ENCODE results near the gene DDT. TPM values are rescaled to one million over a fixed set of nuclear protein-coding genes. Genes with fewer than 3 reads are reported as not detected.
"Not testable (repeated sequence)": the region's sequence is repeated elsewhere in the genome, so short reads cannot be mapped to it uniquely, and the experiment has no call there.

The DDT gene
- total RNA-seq (2014; rRNA removed; shearing (Covaris generic)), result 80.8 and 96.1 TPM in 2 replicates
- polyA plus RNA-seq (2016; fragmentation: Nextera tagmentation; extraction: Ambion mirVana), result 163 and 164 TPM in 2 replicates

GRCh38 chr22:23974345-23974744 lies at the start of gene DDT:
TSS of gene DDT (minus strand) at chr22:23974441. CDS start at chr22:23974414, 27 bp downstream.
- no CpG with 5 or more reads among the region's 29 CpGs for WGBS, 2 experiments (ENCODE audit: low coverage in 1 of 2, low lambda C conversion rate in 2 of 2, missing lambda C conversion rate in 2 of 2)
- H3K9me3 ChIP-seq (ENCODE audit: low read depth); H3K27ac ChIP-seq; H3F3A ChIP-seq (ENCODE audit: insufficient read depth); H3K36me3 ChIP-seq (ENCODE audit: low read depth); H3K4me2 ChIP-seq (ENCODE audit: unreplicated experiment); H3K27me3 ChIP-seq (replicated peaks; ENCODE audit: insufficient read depth); in situ Hi-C loops (cut with MboI); H3K4me3 ChIP-seq; H3K9me2 ChIP-seq (ENCODE audit: insufficient read depth); H3K4me1 ChIP-seq (ENCODE audit: insufficient read depth); H3K9ac ChIP-seq; H2AFZ ChIP-seq; DNase-seq; H4K20me1 ChIP-seq (ENCODE audit: insufficient read depth): not testable (repeated sequence)
- peaks cover 26% of the 10 kb centered on the region for H3K79me2 ChIP-seq (ENCODE audit: insufficient read depth)

- H3K9ac ChIP-seq, result no peak overlapping the region
- 0 out of 2 replicates have a peak, but pooled peaks cover 5% of the 10 kb centered on the region for H4K20me1 ChIP-seq (ENCODE audit: insufficient read depth)
- H3F3A ChIP-seq (ENCODE audit: insufficient read depth), result no peaks in the 10 kb centered on the region
- no peak overlapping the region for H3K27ac ChIP-seq
- no peaks in the 10 kb centered on the region for H3K9me3 ChIP-seq (ENCODE audit: low read depth)
- no peaks in the 10 kb centered on the region for H3K4me1 ChIP-seq (ENCODE audit: insufficient read depth)
- no peak for TF ChIP-seq EZH2 (IDR thresholded peaks at IDR 0.05; ENCODE audit: insufficient read depth, poor library complexity, severe bottlenecking)
- TF ChIP-seq EZH2phosphoT487 (IDR thresholded peaks at IDR 0.05; ENCODE audit: insufficient read depth, low read depth), result no peak
- H2AFZ ChIP-seq, result no peak overlapping the region
- H3K4me2 ChIP-seq (ENCODE audit: unreplicated experiment), result no peak overlapping the region
- H3K27me3 ChIP-seq (replicated peaks; ENCODE audit: insufficient read depth), result no peaks in the 10 kb centered on the region
- no peak overlapping the region for H3K4me3 ChIP-seq
- no peaks in the 10 kb centered on the region for H3K9me2 ChIP-seq (ENCODE audit: insufficient read depth)
- H3K36me3 ChIP-seq (ENCODE audit: low read depth), result no peaks in the 10 kb centered on the region
- in situ Hi-C loops (cut with MboI), result no loop called here
- no peak for DNase-seq
- H3K79me2 ChIP-seq (ENCODE audit: insufficient read depth), result peaks cover 100% of the 10 kb centered on the region
These were observed 49.1 kb upstream of the DDT start for GRCh38 chr22:24023204-24023789.

GRCh38 chr22:24021304-24021703 lies 47.1 kb upstream of the DDT start:
- no peak for DNase-seq
- 95 to 97% methylated on average over 3 of the region's 3 CpGs for WGBS, 2 experiments (ENCODE audit: low coverage in 1 of 2, low lambda C conversion rate in 2 of 2, missing lambda C conversion rate in 2 of 2)
- no peaks in the 10 kb centered on the region for H3K4me1 ChIP-seq (ENCODE audit: insufficient read depth)
- no peak overlapping the region for H3K4me2 ChIP-seq (ENCODE audit: unreplicated experiment)
- no peaks in the 10 kb centered on the region for H3K27me3 ChIP-seq (replicated peaks; ENCODE audit: insufficient read depth)
- H2AFZ ChIP-seq, result no peak overlapping the region
- no peaks in the 10 kb centered on the region for H3K36me3 ChIP-seq (ENCODE audit: low read depth)
- in situ Hi-C loops (cut with MboI), result no loop called here
- H4K20me1 ChIP-seq (ENCODE audit: insufficient read depth), result 0 out of 2 replicates have a peak, but pooled peaks cover 5% of the 10 kb centered on the region
- H3K27ac ChIP-seq, result no peak overlapping the region
- no peak overlapping the region for H3K9ac ChIP-seq
- H3K9me2 ChIP-seq (ENCODE audit: insufficient read depth), result no peaks in the 10 kb centered on the region
- no peak for TF ChIP-seq EZH2 (IDR thresholded peaks at IDR 0.05; ENCODE audit: insufficient read depth, poor library complexity, severe bottlenecking)
- TF ChIP-seq EZH2phosphoT487 (IDR thresholded peaks at IDR 0.05; ENCODE audit: insufficient read depth, low read depth), result no peak
- H3K4me3 ChIP-seq, result no peak overlapping the region
- H3K9me3 ChIP-seq (ENCODE audit: low read depth), result no peaks in the 10 kb centered on the region
- no peaks in the 10 kb centered on the region for H3F3A ChIP-seq (ENCODE audit: insufficient read depth)
- peaks cover 100% of the 10 kb centered on the region for H3K79me2 ChIP-seq (ENCODE audit: insufficient read depth)

GRCh38 chr22:24016156-24016555 lies 41.9 kb upstream of the DDT start:
- H3F3A ChIP-seq (ENCODE audit: insufficient read depth), result no peaks in the 10 kb centered on the region
- H3K9me3 ChIP-seq (ENCODE audit: low read depth), result no peaks in the 10 kb centered on the region
- H3K27ac ChIP-seq, result no peak overlapping the region
- H3K4me2 ChIP-seq (ENCODE audit: unreplicated experiment), result no peak overlapping the region
- 95 to 97% methylated on average over 1 of the region's 1 CpG for WGBS, 2 experiments (ENCODE audit: low coverage in 1 of 2, low lambda C conversion rate in 2 of 2, missing lambda C conversion rate in 2 of 2)
- in situ Hi-C loops (cut with MboI), result no loop called here
- no peak for TF ChIP-seq EZH2 (IDR thresholded peaks at IDR 0.05; ENCODE audit: insufficient read depth, poor library complexity, severe bottlenecking)
- no peak for TF ChIP-seq EZH2phosphoT487 (IDR thresholded peaks at IDR 0.05; ENCODE audit: insufficient read depth, low read depth)
- H4K20me1 ChIP-seq (ENCODE audit: insufficient read depth), result no peaks in the 10 kb centered on the region
- no peaks in the 10 kb centered on the region for H3K36me3 ChIP-seq (ENCODE audit: low read depth)
- DNase-seq, result no peak
- H3K4me3 ChIP-seq, result no peak overlapping the region
- no peaks in the 10 kb centered on the region for H3K27me3 ChIP-seq (replicated peaks; ENCODE audit: insufficient read depth)
- H3K9ac ChIP-seq, result no peak overlapping the region
- no peak overlapping the region for H2AFZ ChIP-seq
- no peaks in the 10 kb centered on the region for H3K9me2 ChIP-seq (ENCODE audit: insufficient read depth)
- 0 out of 2 replicates have a peak, but pooled peaks cover 9% of the 10 kb centered on the region for H3K4me1 ChIP-seq (ENCODE audit: insufficient read depth)
- peaks cover 99% of the 10 kb centered on the region for H3K79me2 ChIP-seq (ENCODE audit: insufficient read depth)

GRCh38 chr22:24011735-24012068 lies 37.5 kb upstream of the DDT start:
- Histone ChIP-seq H3F3A (ENCODE audit: insufficient read depth) (no peaks in the 10 kb centered on the region), H3K79me2 (ENCODE audit: insufficient read depth) (peaks cover 54% of the 10 kb centered on the region), H4K20me1 (ENCODE audit: insufficient read depth) (no peaks in the 10 kb centered on the region), H3K9ac (peak overlapping the region; percentile 82), H3K9me2 (ENCODE audit: insufficient read depth) (no peaks in the 10 kb centered on the region), H3K27me3 (replicated peaks; ENCODE audit: insufficient read depth) (no peaks in the 10 kb centered on the region), H3K4me3 (peak overlapping the region; percentile 82), H3K4me2 (ENCODE audit: unreplicated experiment) (peak overlapping the region; percentile 99), H3K4me1 (ENCODE audit: insufficient read depth) (0 out of 2 replicates have a peak, but pooled peaks cover 9% of the 10 kb centered on the region), H3K27ac (peak overlapping the region; percentile 59), H3K9me3 (ENCODE audit: low read depth) (no peaks in the 10 kb centered on the region), H2AFZ (peak overlapping the region; percentile 80), H3K36me3 (ENCODE audit: low read depth) (no peaks in the 10 kb centered on the region)
- 2% methylated on average over 10 of the region's 10 CpGs for WGBS, 2 experiments (ENCODE audit: low coverage in 1 of 2, low lambda C conversion rate in 2 of 2, missing lambda C conversion rate in 2 of 2)
- in situ Hi-C loops (cut with MboI), result no loop called here
- DNase-seq, result peak; percentile 34
- no peak for TF ChIP-seq EZH2phosphoT487 (IDR thresholded peaks at IDR 0.05; ENCODE audit: insufficient read depth, low read depth)
- TF ChIP-seq EZH2 (IDR thresholded peaks at IDR 0.05; ENCODE audit: insufficient read depth, poor library complexity, severe bottlenecking), result no peak

All from GM23248 (cell line).